HG03558 (cell line): Measurements from ENCODE around the gene ASCC1.
"Not testable (repeated sequence)": the region's sequence is repeated elsewhere in the genome, so short reads cannot be mapped to it uniquely, and the experiment has no call there.

ENCODE experiments used
- ATAC-seq: cut with Tn5 transposase; IDR thresholded peaks from one replicate; pipeline ENCODE4 v1.9.1; 2021; ENCODE audit warnings: moderate number of reproducible peaks; ENCODE audit not compliant: unreplicated experiment; ENCODE audit errors: extremely low read depth

The ASCC1 gene

GRCh38 chr10:72223743-72224101, 7.6 kb upstream of the ASCC1 start:
- ATAC-seq, result no peak

GRCh38 chr10:72221278-72221677, 5.2 kb upstream of the ASCC1 start:
- ATAC-seq, result no peak

- no peak for ATAC-seq
Measured at GRCh38 chr10:72220637-72221036, 4.6 kb upstream of the ASCC1 start.

GRCh38 chr10:72219235-72219814, 3.2 kb upstream of the ASCC1 start:
- ATAC-seq, result no peak

- ATAC-seq, result no peak
Measured at GRCh38 chr10:72218726-72219125, 2.6 kb upstream of the ASCC1 start.

GRCh38 chr10:72218325-72218724, 2.2 kb upstream of the ASCC1 start:
- ATAC-seq, result no peak

GRCh38 chr10:72211832-72212231, 4.2 kb downstream of the ASCC1 start:
- ATAC-seq, result not testable (repeated sequence)

- ATAC-seq, result not testable (repeated sequence)
Measured at GRCh38 chr10:72211381-72211780, 4.7 kb downstream of the ASCC1 start.

- ATAC-seq, result not testable (repeated sequence)
Measured at GRCh38 chr10:72208526-72208925, 7.5 kb downstream of the ASCC1 start.

- ATAC-seq, result no peak
Measured at GRCh38 chr10:72206511-72207229, 9.4 kb downstream of the ASCC1 start.

- ATAC-seq, result no peak
Measured at GRCh38 chr10:72204724-72205123, 11.4 kb downstream of the ASCC1 start.

- no peak for ATAC-seq
Measured at GRCh38 chr10:72204296-72204695, 11.8 kb downstream of the ASCC1 start.

GRCh38 chr10:72201293-72201692, 14.8 kb downstream of the ASCC1 start:
- no peak for ATAC-seq

GRCh38 chr10:72200883-72201282, 15.2 kb downstream of the ASCC1 start:
- ATAC-seq, result no peak

GRCh38 chr10:72194949-72195348, 21.1 kb downstream of the ASCC1 start:
- no peak for ATAC-seq

- ATAC-seq, result no peak
Measured at GRCh38 chr10:72186982-72187330, 29.1 kb downstream of the ASCC1 start.

- no peak for ATAC-seq
Measured at GRCh38 chr10:72186258-72186981, 29.7 kb downstream of the ASCC1 start.

GRCh38 chr10:72184156-72184555, 31.9 kb downstream of the ASCC1 start:
- ATAC-seq, result no peak

- no peak for ATAC-seq
Measured at GRCh38 chr10:72177454-72177853, 38.6 kb downstream of the ASCC1 start.

- ATAC-seq, result no peak
Measured at GRCh38 chr10:72176701-72177100, 39.4 kb downstream of the ASCC1 start.

GRCh38 chr10:72175149-72175548, 40.9 kb downstream of the ASCC1 start:
- no peak for ATAC-seq

- no peak for ATAC-seq
Measured at GRCh38 chr10:72174297-72174662, 41.8 kb downstream of the ASCC1 start.
